KBM-7 (cell line): ENCODE results near the gene ROMO1.
"Not testable (repeated sequence)": the region's sequence is repeated elsewhere in the genome, so short reads cannot be mapped to it uniquely, and the experiment has no call there.

Experiments used
- DNase-seq: peaks from one replicate; pipeline ENCODE4 v3.0.0-alpha.2; 2015
- in situ Hi-C: fragments of 300-500 bp; cut with MboI; formaldehyde crosslinking; loops from 2 replicates; pipeline ENCODE4 v1.14.3; 2020; ENCODE audit warnings: low sequenced_read_pairs, low pct_unique_long_range_greater_than_20kb, mixed read lengths

ROMO1 gene

DNA sequence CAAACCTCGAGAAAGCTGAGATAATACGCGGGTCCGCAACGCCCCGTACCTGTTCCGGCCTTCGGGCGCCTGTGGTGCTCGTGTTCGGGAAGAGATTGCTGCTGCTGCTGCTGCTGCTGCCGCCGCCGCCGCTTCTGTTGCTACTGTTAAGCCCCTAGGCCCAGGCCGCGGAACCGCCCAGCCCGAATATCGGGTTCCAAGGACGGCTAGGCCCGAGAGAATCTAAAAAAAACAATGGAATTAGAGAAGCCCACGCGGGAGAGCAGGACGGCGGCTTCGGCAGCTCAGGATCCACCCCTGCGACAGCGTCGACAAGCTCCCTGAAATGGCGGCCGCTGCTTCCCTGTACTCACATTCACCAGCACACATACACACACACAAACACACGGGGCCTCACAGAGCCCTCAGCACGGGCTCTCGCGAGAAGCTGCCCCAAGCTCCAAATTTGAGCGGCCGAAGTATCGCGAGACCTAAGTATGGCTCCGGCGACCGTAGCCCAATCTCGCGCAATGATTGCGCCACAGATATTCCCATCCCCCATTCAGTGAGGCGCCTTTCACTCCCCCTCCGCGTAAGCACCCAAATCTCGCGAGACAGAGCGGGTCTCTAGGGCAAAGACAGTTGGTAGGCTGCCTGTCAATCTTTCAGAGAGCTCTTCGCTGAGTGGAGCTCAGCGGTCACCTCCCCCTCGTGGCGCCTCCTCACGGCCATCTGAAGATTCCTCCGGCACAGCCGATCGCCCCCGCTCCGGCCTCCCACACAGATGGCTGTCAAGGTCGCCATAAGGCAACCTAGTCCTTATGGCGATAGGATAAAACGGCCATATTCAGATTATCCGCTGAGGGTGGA is 42.9 kb downstream of the ROMO1 start, which contains the start of gene RBM39:
Gene RBM39, minus strand, starts transcription at position 369 of the 849 bp plus-strand sequence. CDS start 1,386 bp downstream, outside the sequence.
- in situ Hi-C loops, result no loop called here
- DNase-seq, result peak; percentile 100

- DNase-seq, result peak; percentile 59
- in situ Hi-C loops, result no loop called here
Measured at GRCh38 chr20:35742741-35743523, 43.7 kb downstream of the ROMO1 start.

GRCh38 chr20:35743693-35744491 is 44.7 kb downstream of the ROMO1 start:
- DNase-seq, result peak; percentile 63
- in situ Hi-C loops, result no loop called here

- DNase-seq, in situ Hi-C loops: not testable (repeated sequence)
Measured at GRCh38 chr20:35744492-35744841, 45.3 kb downstream of the ROMO1 start.
